ENCODE measurements around the gene ENKD1. TPM values are rescaled to one million over a fixed set of nuclear protein-coding genes. Genes with fewer than 3 reads are reported as not detected.

ENKD1 gene
- total RNA-seq, 1 experiment from 2014 or later = 11.9 TPM

- TF ChIP-seq ARID4B (CRISPR knock-in tag; IDR thresholded peaks at IDR 0.05; ENCODE audit: borderline replicate concordance) = no peak
- no peak for TF ChIP-seq ZSCAN18 (CRISPR knock-in tag; IDR thresholded peaks at IDR 0.05)
- TF ChIP-seq ZMAT4 (CRISPR knock-in tag; IDR thresholded peaks at IDR 0.05) = no peak
- no peak for TF ChIP-seq SOX15 (CRISPR knock-in tag; IDR thresholded peaks at IDR 0.05)
- TF ChIP-seq HMGA2 (CRISPR knock-in tag; IDR thresholded peaks at IDR 0.05) = no peak
- TF ChIP-seq ZNF425 (CRISPR knock-in tag; conservative IDR thresholded peaks at IDR 0.05) = no peak
- TF ChIP-seq ZNF396 (CRISPR knock-in tag; IDR thresholded peaks at IDR 0.05; ENCODE audit: borderline replicate concordance) = no peak
- TF ChIP-seq ZNF232 (CRISPR knock-in tag; IDR thresholded peaks at IDR 0.05) = no peak
- TF ChIP-seq IRF1 (CRISPR knock-in tag; IDR thresholded peaks at IDR 0.05) = no peak
- TF ChIP-seq TCF7 (CRISPR knock-in tag; IDR thresholded peaks at IDR 0.05; ENCODE audit: low read depth) = no peak
- TF ChIP-seq PRDM15 (CRISPR knock-in tag; IDR thresholded peaks at IDR 0.05) = no peak
- no peak for TF ChIP-seq IRF2 (CRISPR knock-in tag; IDR thresholded peaks at IDR 0.05; ENCODE audit: borderline replicate concordance, low read depth)
- no peak for TF ChIP-seq E2F4 (CRISPR knock-in tag; IDR thresholded peaks at IDR 0.05; ENCODE audit: borderline replicate concordance, low read depth)
Measured at GRCh38 chr16:67704110-67704509, 37.6 kb upstream of the ENKD1 start (continued).

All from WTC11 (cell line).